LNCaP clone FGC (cell line): ENCODE data around the gene LBHD1.
A peak's percentile ranks its signal among the peaks of the same experiment; 100 is the strongest.

Source experiments
- DNase-seq: peaks from one replicate; pipeline ENCODE4 v3.0.0-alpha.2; 2011; ENCODE audit warnings: low read depth
- H3K4me3 ChIP-seq: 2 replicates; pipeline ENCODE4 v1.5.1; 2011; ENCODE audit warnings: mild to moderate bottlenecking, low read depth, low read length, control low read depth
- TF ChIP-seq, protein P1 (sequence below): IDR thresholded peaks from 2 replicates; pipeline ENCODE4 v1.5.1; 2012; ENCODE audit warnings: mild to moderate bottlenecking; ENCODE audit not compliant: control insufficient read depth, insufficient read depth; ENCODE audit errors: extremely low read depth

The LBHD1 gene

DNA sequence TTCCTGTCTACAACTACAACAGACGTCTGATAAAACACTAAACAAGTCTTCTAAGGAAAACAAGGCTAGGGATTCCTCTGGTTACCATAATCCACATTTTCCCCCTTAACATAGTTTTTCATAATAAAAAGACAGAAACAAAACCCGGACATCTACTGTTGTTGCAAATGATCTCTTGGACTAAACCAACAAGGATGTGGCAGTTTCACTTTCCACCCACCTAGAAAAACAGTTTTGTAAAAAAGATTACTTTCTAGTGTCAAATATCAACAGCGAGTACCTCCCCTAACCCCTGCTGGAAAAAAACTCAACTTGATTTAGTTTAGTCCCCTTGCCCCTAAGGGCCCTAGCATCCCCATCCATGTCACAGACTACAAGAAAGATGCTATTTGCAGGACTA lies 40.8 kb upstream of the LBHD1 start:
- no peak overlapping the region for H3K4me3 ChIP-seq
- no peak for DNase-seq
- TF ChIP-seq, protein P1, sequence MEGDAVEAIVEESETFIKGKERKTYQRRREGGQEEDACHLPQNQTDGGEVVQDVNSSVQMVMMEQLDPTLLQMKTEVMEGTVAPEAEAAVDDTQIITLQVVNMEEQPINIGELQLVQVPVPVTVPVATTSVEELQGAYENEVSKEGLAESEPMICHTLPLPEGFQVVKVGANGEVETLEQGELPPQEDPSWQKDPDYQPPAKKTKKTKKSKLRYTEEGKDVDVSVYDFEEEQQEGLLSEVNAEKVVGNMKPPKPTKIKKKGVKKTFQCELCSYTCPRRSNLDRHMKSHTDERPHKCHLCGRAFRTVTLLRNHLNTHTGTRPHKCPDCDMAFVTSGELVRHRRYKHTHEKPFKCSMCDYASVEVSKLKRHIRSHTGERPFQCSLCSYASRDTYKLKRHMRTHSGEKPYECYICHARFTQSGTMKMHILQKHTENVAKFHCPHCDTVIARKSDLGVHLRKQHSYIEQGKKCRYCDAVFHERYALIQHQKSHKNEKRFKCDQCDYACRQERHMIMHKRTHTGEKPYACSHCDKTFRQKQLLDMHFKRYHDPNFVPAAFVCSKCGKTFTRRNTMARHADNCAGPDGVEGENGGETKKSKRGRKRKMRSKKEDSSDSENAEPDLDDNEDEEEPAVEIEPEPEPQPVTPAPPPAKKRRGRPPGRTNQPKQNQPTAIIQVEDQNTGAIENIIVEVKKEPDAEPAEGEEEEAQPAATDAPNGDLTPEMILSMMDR: no peak

DNA sequence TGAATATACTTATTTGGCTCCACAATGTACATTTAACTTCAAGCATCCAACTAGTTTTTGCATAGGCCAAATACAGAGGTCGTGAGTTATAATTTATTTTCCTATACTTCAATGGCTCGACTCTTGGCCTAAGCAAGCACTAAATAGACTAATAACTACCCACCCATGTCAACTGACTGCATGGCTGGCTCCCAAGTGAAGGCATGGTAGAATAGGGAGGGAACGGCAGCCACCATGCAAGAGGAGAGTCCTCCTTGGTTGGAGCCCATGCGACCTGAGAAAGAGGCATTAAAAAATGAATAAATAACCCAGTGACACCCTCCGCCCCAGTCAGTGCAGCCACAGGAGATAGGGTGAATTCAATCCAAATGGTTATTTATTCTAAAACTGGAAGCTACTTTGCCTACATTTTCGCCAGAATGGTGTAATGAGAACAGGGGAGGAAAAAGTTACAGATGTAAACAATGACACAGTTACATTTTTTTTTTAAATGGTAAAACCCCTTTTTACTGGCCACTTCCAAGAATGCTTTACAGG lies 40.3 kb upstream of the LBHD1 start:
- no peak for DNase-seq
- TF ChIP-seq, protein P1: no peak
- no peak overlapping the region for H3K4me3 ChIP-seq

DNA sequence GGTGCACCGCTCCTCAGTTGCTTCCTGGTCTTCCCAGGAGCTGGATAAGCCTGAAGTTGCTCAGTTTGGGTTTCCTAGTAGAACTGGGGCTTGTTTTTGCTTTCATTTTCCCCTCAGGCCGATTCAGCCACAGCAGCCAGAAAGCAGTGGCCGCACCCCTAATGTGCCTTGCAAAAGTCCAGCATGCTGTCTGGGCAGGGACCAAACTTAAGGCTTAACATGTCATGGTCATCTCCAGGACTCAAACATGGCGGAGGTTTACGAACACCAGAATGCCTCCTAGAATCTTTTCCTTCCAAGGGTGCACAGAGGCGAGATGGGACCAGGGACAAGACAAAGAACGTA lies 37.9 kb upstream of the LBHD1 start:
- H3K4me3 ChIP-seq: peak overlapping the region; percentile 59
- no peak for DNase-seq
- TF ChIP-seq, protein P1: no peak

DNA sequence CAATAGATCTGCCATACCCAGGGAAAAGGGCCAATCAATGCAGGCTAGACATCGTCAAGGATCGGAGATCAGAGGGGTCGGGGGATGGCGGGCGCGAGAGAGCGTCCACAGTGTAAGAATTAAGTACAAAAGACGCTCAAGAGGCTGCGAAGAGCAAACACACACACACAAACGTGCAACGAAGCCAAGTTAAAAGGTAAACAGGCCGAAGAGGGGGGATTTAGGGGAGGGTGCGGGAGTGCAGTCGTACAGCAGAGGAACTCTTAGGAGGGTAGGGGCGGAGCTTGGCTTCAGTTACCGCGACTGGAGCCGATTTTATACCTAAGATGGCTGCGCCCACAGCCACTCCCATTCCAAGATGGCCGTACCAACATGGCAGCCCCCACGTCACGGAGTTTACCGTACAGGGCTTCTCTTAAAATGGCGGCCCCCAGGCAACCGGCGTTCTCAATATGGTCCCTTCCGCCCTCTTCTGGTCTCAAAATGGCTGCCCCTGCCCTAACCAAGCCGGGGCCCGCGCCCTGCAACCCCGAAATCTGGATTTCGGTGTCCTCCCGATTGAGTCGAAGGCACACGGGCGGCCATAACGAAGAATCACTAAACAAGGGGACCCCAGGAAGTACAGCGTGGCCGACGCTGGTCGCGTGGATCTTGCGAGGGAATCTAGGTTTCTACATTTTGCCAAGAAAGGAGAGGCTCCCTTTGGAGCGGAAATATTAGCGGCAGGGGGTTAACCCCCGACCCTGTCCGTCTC lies 37.4 kb upstream of the LBHD1 start:
- H3K4me3 ChIP-seq: peak overlapping the region; percentile 59
- TF ChIP-seq, protein P1: 0 out of 2 replicates have a peak, but pooled peaks have one; percentile 3
- DNase-seq: peak; percentile 98

DNA sequence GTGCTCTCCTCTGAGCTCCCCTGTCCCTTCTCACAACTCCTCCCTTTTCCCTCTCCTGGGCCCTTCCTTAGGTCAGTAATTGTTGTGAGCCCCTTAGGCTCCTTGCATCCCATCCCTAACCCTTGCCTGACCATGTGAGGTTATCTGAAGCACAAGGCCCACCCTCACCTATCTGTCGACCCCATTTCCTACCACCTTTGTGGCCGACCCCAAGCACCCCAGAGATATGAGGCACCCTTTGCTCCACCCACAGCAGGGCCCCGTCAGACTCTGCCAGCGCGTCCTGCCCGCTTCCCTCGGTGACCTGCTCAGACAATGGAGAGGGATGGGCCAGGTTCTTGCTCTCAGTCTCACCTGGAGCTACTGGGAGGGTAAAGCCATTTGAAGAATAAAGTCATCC lies 36.7 kb upstream of the LBHD1 start:
- TF ChIP-seq, protein P1: no peak
- DNase-seq: no peak
- peak overlapping the region; percentile 59 for H3K4me3 ChIP-seq

DNA sequence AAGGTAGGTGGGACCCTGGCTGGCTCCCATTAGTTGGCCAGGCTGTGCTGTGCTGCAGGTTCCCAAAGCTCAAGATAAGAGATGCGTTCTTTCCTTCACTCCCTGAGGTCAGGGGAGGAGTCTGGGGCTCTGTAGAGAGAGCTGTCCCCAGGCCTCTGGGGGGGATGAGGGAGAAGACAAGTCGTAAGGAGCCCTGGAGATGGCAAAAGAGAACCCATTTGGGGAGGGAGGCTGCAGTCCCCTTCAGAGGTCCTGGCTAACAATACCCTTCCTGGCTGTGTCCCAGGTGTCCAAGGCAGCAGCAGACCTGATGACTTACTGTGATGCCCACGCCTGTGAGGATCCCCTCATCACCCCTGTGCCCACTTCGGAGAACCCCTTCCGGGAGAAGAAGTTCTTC lies 36.3 kb upstream of the LBHD1 start:
- DNase-seq: no peak
- H3K4me3 ChIP-seq: peak overlapping the region; percentile 59
- TF ChIP-seq, protein P1: no peak
